Loucy (cell line): Measurements from ENCODE around the gene IRF7.

Source experiments
- H2AFZ ChIP-seq: fragments of 200-600 bp; sonication (generic); 2 replicates; pipeline ENCODE4 v1.6.0; 2016; ENCODE audit warnings: antibody characterized with exemption, mild to moderate bottlenecking, low read length, moderate library complexity
- H3F3A ChIP-seq: fragments of 200-600 bp; 2 replicates; pipeline ENCODE4 v1.6.0; 2016; ENCODE audit warnings: antibody characterized with exemption, low read depth, mild to moderate bottlenecking
- H3K27me3 ChIP-seq: fragments of 200-600 bp; sonication (generic); 2 replicates; pipeline ENCODE4 v1.6.1; 2014; ENCODE audit warnings: low read length, mild to moderate bottlenecking; ENCODE audit not compliant: insufficient read depth, poor library complexity, severe bottlenecking
- H3K36me3 ChIP-seq: fragments of 200-600 bp; sonication (generic); 2 replicates; pipeline ENCODE4 v1.6.1; 2016; ENCODE audit warnings: low read length; ENCODE audit not compliant: insufficient read depth
- H3K4me1 ChIP-seq: fragments of 200-600 bp; sonication (generic); 2 replicates; pipeline ENCODE4 v1.5.1; 2014; ENCODE audit warnings: low read length, mild to moderate bottlenecking; ENCODE audit not compliant: insufficient read depth, poor library complexity, severe bottlenecking
- H3K4me2 ChIP-seq: fragments of 200-600 bp; sonication (generic); 2 replicates; pipeline ENCODE4 v1.6.0; 2014; ENCODE audit warnings: antibody characterized with exemption, low read length, low read depth, mild to moderate bottlenecking; ENCODE audit not compliant: poor library complexity, severe bottlenecking
- H3K4me3 ChIP-seq: fragments of 200-600 bp; sonication (generic); 2 replicates; pipeline ENCODE4 v1.5.1; 2014; ENCODE audit warnings: low read length, mild to moderate bottlenecking, mixed read lengths; ENCODE audit not compliant: poor library complexity, severe bottlenecking
- H3K79me2 ChIP-seq: fragments of 200-600 bp; sonication (generic); 2 replicates; pipeline ENCODE4 v1.6.1; 2014; ENCODE audit warnings: low read length; ENCODE audit not compliant: insufficient read depth
- H3K9ac ChIP-seq: fragments of 200-600 bp; sonication (generic); 2 replicates; pipeline ENCODE4 v1.6.0; 2014; ENCODE audit warnings: mild to moderate bottlenecking, low read depth, low read length, moderate library complexity; ENCODE audit not compliant: poor library complexity, severe bottlenecking
- H3K9me2 ChIP-seq: fragments of 200-600 bp; sonication (generic); replicated peaks from 2 replicates; pipeline ENCODE4 v1.6.1; 2016; ENCODE audit warnings: low read depth, low read length, mixed read lengths
- H3K9me3 ChIP-seq: fragments of 200-600 bp; sonication (generic); 2 replicates; pipeline ENCODE4 v1.6.1; 2014; ENCODE audit warnings: mild to moderate bottlenecking, antibody characterized with exemption, low read length, low read depth; ENCODE audit not compliant: insufficient read depth
- H4K20me1 ChIP-seq: fragments of 200-600 bp; sonication (generic); 2 replicates; pipeline ENCODE4 v1.6.0; 2014; ENCODE audit warnings: antibody characterized with exemption, low read length, mild to moderate bottlenecking; ENCODE audit not compliant: insufficient read depth, poor library complexity, severe bottlenecking
- EZH2phosphoT487 ChIP-seq: fragments of 200-600 bp; IDR thresholded peaks from 2 replicates; pipeline ENCODE4 v1.6.1; 2018; ENCODE audit warnings: antibody characterized with exemption, mild to moderate bottlenecking, moderate library complexity, borderline replicate concordance
- TF ChIP-seq, protein P1 (sequence below): fragments of 200-600 bp; sonication (generic); conservative IDR thresholded peaks from 2 replicates; pipeline ENCODE4 v1.5.1; 2014; ENCODE audit warnings: mild to moderate bottlenecking, antibody characterized with exemption, low read length

IRF7 gene

DNA sequence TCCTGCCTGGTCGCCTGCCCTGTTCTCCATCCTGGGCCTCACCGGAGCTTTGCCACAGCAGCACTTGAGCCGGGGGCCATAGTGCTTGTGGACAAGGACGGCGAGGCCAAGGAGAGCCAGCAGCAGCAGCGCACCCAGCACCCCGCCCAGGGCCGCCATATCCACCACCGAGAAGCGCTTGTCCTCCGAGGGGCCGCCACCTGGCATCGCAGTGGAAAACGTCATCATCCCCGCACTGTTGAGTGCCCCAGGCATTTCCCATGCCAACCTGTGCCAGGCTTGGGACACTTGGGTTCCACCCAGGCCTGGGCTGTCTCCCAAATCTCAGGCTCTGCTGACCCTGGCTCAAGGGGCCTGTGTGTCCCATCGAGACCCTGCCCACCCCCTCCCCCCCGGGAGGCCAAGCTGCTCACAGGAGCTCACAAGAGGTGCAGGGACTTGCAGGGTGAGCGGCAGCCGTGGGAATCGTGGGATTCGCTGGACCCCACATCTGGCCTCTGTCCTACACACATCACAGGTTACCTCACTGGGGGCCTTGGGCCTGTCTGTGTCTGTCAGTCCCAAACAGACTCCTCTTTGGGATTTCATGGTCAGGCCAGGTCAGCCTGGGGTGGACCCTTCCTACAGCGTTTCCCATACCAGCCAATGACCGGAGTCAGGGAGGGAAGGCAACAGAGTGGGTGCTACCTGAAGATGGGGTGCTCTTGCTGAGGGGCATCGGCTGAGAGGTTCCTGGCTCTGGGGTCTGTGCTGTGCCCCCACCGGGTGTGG, 2.3 kb upstream of the IRF7 start:
- no peaks in the 10 kb centered on the region for H3K9me2 ChIP-seq
- H3K4me3 ChIP-seq: no peak overlapping the region
- H3K4me2 ChIP-seq: no peak overlapping the region
- no peaks in the 10 kb centered on the region for H3F3A ChIP-seq
- H3K4me1 ChIP-seq: peaks cover 4% of the 10 kb centered on the region
- peaks cover 3% of the 10 kb centered on the region; the same call in 1 of the 2 replicates for H3K36me3 ChIP-seq
- TF ChIP-seq, protein P1, sequence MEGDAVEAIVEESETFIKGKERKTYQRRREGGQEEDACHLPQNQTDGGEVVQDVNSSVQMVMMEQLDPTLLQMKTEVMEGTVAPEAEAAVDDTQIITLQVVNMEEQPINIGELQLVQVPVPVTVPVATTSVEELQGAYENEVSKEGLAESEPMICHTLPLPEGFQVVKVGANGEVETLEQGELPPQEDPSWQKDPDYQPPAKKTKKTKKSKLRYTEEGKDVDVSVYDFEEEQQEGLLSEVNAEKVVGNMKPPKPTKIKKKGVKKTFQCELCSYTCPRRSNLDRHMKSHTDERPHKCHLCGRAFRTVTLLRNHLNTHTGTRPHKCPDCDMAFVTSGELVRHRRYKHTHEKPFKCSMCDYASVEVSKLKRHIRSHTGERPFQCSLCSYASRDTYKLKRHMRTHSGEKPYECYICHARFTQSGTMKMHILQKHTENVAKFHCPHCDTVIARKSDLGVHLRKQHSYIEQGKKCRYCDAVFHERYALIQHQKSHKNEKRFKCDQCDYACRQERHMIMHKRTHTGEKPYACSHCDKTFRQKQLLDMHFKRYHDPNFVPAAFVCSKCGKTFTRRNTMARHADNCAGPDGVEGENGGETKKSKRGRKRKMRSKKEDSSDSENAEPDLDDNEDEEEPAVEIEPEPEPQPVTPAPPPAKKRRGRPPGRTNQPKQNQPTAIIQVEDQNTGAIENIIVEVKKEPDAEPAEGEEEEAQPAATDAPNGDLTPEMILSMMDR: no peak
- TF ChIP-seq EZH2phosphoT487: no peak
- H3K27me3 ChIP-seq: no peaks in the 10 kb centered on the region
- peaks cover 5% of the 10 kb centered on the region for H4K20me1 ChIP-seq
- H3K9ac ChIP-seq: no peak overlapping the region
- H3K9me3 ChIP-seq: no peaks in the 10 kb centered on the region
- H2AFZ ChIP-seq: no peak overlapping the region
- no peaks in the 10 kb centered on the region for H3K79me2 ChIP-seq

DNA sequence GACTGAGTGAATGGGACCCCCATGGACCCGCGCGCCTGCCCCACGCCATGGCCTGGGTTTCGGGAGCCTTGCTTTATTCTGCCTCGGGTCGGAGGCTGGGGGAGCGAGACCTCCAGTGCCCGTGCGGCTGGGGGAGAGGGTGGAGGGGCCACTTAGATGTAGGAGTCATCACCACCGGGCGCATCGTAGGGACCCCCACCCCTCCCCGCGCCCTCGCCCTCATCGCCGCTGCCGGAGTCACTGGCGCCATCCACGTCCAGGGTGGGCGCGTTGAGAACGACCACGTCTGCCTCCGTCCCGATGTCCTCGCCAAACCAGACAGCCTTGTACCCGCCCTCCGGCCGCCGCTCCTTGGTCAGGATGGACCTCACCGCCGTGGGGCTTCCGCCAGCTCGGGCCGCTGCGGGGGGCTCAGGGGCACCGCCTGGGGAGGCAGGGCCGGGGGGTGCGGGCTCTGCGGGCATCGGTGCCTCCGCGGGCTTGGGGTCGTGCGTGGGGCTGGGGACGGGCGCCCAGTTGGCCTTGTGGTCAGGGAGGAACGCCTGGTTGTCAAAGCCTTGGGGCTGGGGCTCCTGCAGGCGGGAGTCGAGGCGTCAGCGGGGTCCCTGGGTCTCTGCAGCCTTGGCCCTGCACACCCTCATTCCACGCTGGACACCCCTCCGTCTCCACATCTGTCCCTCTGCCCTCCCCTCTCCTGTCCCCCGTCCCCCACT, 1.6 kb upstream of the IRF7 start:
- no peak overlapping the region for H3K9ac ChIP-seq
- TF ChIP-seq EZH2phosphoT487: no peak
- TF ChIP-seq, protein P1: no peak
- H3K79me2 ChIP-seq: no peaks in the 10 kb centered on the region
- no peak overlapping the region for H2AFZ ChIP-seq
- peaks cover 4% of the 10 kb centered on the region for H3K4me1 ChIP-seq
- peaks cover 11% of the 10 kb centered on the region for H4K20me1 ChIP-seq
- no peak overlapping the region for H3K4me2 ChIP-seq
- H3K9me2 ChIP-seq: no peaks in the 10 kb centered on the region
- H3K4me3 ChIP-seq: no peak overlapping the region
- H3K27me3 ChIP-seq: no peaks in the 10 kb centered on the region
- no peaks in the 10 kb centered on the region for H3F3A ChIP-seq
- H3K36me3 ChIP-seq: peaks cover 9% of the 10 kb centered on the region; the same call in 1 of the 2 replicates
- H3K9me3 ChIP-seq: no peaks in the 10 kb centered on the region

DNA sequence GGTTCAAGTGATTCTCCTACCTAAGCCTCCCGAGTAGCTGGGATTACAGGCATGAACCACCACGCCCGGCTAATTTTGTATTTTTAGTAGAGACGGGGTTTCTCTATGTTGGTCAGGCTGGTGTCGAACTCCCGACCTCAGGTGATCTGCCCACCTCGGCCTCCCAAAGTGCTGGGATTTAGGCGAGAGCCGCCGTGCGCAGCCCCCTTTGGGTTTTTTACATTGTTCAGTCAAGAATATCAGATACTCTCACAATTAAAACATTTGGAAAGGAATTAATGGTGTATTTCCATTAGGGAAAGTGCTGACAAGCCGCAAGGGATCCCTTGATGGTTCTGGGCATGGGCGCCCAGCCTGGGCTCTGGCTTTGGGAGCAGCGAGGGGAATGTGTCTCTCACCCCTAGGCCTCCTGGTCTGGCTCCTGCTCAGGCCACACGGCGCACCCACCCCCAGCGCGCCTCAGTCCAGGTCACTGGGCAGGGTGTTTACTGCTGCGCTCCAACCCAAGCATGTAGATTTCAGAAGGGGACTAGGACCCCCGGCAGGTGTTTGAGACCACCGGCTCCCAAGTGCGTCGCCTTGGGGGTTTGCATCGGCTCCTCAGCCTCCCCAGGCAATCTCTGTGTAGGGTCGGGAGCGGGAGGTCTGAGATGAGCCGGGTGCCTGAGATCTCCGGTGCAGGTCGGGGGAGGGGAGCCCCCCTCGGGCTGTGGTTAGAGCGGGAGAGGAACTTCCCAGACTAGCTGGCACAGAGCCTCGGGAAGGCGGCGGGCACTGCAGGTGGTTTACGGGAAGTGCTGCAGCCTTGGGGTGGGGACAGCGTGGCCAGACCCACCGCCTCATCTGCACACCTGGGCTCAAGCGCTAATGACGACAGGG, 809 bp upstream of the IRF7 start:
- peaks cover 13% of the 10 kb centered on the region for H4K20me1 ChIP-seq
- H3K27me3 ChIP-seq: no peaks in the 10 kb centered on the region
- peaks cover 4% of the 10 kb centered on the region for H3K4me1 ChIP-seq
- H3K9me3 ChIP-seq: no peaks in the 10 kb centered on the region
- H3K4me3 ChIP-seq: peak overlapping the region; percentile 82
- H3F3A ChIP-seq: no peaks in the 10 kb centered on the region
- peak overlapping the region; percentile 92 for H3K4me2 ChIP-seq
- peak overlapping the region; percentile 69 for H3K9ac ChIP-seq
- H2AFZ ChIP-seq: no peak overlapping the region
- TF ChIP-seq, protein P1: no peak
- TF ChIP-seq EZH2phosphoT487: no peak
- H3K9me2 ChIP-seq: no peaks in the 10 kb centered on the region
- H3K79me2 ChIP-seq: no peaks in the 10 kb centered on the region
- peaks cover 17% of the 10 kb centered on the region; the same call in 1 of the 2 replicates for H3K36me3 ChIP-seq
